ENCODE data around the gene PRLH. TPM values are rescaled to one million over a fixed set of nuclear protein-coding genes. Genes with fewer than 3 reads are reported as not detected.

PRLH gene
- total RNA-seq, 1 donor, result not detected

DNA sequence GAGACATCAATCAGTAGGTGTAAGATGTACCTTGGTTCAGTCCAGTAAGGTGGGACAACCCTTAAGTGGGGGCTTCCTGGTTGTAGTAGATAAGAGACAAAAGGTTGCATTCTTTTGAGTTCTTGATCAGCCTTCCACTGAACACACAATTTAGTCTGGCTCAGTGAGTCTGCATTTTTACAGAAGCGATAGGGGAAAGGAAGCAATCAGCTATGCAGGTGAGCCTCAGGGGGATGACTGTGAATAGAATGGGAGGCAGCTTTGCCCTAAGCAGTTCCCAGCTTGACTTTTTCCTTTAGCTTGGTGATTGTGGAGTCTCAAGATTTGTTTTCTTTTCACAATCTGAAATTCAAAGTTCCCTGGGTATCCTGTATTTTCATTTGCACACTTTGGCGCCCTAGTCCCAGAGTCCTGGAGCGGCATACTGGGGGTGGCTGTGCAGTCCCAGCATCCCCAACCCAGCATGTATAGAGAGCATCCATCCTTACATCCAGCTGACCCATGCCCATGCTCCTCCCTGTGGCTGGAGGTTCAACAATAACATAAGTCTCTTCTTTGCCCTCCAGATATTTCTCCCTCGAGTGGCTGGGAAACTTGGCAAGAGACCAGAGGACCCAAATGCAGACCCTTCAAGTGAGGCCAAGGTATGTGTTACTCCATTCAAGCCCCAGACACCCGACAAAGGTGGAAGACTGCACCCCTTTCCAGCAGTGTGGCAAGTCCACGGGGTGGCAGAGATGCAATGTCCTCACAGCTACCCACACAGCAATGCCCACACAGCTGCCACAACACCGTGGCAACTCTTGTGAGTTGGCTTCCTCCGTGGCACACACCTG is 20.1 kb upstream of the PRLH start:
- no peak for DNase-seq (ENCODE audit: low read depth)
- H3K4me3 ChIP-seq (ENCODE audit: low read depth, low read length), result no peak overlapping the region
- TF ChIP-seq, protein P1, sequence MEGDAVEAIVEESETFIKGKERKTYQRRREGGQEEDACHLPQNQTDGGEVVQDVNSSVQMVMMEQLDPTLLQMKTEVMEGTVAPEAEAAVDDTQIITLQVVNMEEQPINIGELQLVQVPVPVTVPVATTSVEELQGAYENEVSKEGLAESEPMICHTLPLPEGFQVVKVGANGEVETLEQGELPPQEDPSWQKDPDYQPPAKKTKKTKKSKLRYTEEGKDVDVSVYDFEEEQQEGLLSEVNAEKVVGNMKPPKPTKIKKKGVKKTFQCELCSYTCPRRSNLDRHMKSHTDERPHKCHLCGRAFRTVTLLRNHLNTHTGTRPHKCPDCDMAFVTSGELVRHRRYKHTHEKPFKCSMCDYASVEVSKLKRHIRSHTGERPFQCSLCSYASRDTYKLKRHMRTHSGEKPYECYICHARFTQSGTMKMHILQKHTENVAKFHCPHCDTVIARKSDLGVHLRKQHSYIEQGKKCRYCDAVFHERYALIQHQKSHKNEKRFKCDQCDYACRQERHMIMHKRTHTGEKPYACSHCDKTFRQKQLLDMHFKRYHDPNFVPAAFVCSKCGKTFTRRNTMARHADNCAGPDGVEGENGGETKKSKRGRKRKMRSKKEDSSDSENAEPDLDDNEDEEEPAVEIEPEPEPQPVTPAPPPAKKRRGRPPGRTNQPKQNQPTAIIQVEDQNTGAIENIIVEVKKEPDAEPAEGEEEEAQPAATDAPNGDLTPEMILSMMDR (IDR thresholded peaks at IDR 0.05; ENCODE audit: insufficient read depth, low read length), result no peak

GRCh38 chr2:237546876-237547395 is 19.4 kb upstream of the PRLH start:
- DNase-seq (ENCODE audit: low read depth), result no peak
- H3K4me3 ChIP-seq (ENCODE audit: low read depth, low read length), result no peak overlapping the region
- TF ChIP-seq, protein P1 (IDR thresholded peaks at IDR 0.05; ENCODE audit: insufficient read depth, low read length), result no peak

- H3K4me3 ChIP-seq (ENCODE audit: low read depth, low read length), result no peak overlapping the region
- DNase-seq (ENCODE audit: low read depth), result no peak
- TF ChIP-seq, protein P1 (IDR thresholded peaks at IDR 0.05; ENCODE audit: insufficient read depth, low read length), result no peak
These were observed 18.4 kb upstream of the PRLH start for GRCh38 chr2:237547841-237548416.

- DNase-seq (ENCODE audit: low read depth), result no peak
- TF ChIP-seq, protein P1 (IDR thresholded peaks at IDR 0.05; ENCODE audit: insufficient read depth, low read length), result no peak
- H3K4me3 ChIP-seq (ENCODE audit: low read depth, low read length), result no peak overlapping the region
These were observed 17.2 kb upstream of the PRLH start for GRCh38 chr2:237549216-237549615.

DNA sequence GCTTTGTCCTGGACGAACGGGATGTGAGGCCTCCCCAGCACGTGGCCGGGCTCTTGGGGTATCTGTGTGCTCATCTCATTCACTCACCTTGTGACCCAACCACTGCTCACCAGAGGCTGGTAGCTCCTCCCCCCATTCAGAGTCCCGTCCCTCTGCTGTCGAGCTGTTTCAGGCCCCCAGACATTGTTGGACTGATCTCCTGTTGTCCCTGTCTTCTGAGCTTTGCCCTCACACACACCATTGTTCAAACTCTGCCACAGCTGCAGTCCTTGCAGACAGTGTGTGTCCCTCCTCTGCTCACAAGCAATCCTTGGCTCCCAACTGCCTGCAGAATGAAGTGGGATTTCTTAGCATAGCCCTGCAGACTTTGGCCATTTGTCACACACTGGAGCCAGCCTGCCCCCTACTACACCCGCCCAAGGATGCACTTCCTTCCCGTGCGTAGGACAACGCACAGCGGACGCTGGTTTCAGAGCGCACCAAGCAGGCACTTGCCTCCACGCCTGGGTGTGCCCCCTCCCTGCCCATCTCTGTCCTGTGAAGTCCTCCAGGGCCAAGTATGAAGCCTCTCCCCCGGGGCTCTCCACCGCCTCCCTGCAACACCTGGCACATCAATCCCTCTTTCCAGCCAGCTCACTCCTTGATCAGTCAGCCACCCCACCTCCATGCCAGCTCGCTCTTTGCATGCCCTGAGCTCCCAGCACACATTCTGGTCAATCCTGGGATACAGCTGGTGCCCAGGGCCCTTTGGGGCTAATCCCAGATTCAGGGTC is 16.5 kb upstream of the PRLH start:
- TF ChIP-seq, protein P1 (IDR thresholded peaks at IDR 0.05; ENCODE audit: insufficient read depth, low read length), result no peak
- no peak for DNase-seq (ENCODE audit: low read depth)
- no peak overlapping the region for H3K4me3 ChIP-seq (ENCODE audit: low read depth, low read length)

DNA sequence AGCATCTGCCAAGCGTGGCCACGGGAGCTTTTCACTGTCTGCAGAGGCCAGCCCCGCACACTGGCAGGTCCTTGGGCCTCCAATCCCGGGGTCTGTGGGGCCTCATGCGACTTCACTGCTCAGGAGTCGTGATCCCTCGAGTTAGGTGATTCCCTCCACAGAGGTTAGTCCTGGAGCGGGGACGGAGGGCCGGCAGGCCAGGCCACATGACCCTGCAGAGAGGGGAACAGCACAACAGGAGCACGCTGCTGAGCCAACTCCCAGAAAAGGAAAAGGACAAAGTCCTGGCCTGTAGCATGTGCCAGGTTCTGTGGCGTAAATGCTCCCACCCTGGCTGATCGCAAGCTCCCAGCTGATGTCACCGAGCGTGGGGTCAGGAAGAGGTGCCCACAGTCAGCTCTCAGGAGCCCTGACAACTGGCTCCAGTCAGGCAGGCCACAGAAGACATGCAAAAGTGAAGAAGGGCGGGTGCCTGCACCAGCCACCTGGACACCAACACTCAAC is 15.3 kb upstream of the PRLH start:
- DNase-seq (ENCODE audit: low read depth), result no peak
- TF ChIP-seq, protein P1 (IDR thresholded peaks at IDR 0.05; ENCODE audit: insufficient read depth, low read length), result no peak
- no peak overlapping the region for H3K4me3 ChIP-seq (ENCODE audit: low read depth, low read length)

Data from fibroblast of the aortic adventitia (primary cell).